ENCODE data around the gene ANKRD10.
A peak's percentile ranks its signal among the peaks of the same experiment; 100 is the strongest.

DNA sequence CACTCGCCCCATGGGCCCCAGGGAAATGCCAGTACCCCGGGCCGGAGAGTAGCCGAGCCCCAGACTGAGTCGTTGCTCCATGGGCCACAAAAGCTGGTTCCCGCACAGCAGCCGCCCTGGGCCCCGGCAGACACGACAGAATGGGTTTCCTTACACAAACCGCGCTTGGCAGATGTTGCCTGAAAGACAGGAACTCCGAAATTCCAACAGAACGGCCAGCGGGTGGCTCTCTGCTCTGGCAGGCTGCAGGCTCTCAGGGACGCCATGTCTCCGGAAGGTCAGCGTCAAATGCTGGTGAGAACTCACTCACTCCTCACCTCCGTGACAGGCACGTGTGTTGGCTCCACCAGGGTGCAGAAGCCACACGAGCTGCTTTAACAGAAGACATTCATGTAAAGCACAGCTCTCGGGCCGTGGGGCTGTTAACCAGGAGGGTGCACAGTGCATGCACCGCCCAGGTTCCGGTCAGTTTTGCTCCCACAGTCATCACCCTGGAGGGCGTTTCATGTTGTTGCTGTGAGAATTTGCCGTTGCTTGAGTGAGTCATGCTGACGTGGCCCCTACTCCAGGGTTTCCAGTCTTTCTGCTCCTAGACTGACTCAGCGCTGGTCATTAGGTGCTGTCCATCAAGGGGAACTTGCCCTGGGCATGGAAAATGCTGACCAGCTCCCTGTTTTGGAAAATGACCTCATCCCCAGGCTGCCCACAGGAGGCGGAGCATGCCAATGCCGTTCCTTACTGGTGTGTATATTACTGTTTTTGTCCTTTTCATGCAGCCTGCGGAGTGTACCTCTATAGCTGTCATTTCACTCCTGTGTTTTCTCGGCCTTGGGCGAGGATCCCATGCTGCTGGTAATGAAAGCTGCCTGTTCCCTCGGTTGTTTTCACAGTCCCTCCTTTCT is 44.8 kb downstream of the ANKRD10 start:
- no peak for TF ChIP-seq CHD1 (IDR thresholded peaks at IDR 0.05; ENCODE audit: low read depth, low read length)
- TF ChIP-seq, protein P1, sequence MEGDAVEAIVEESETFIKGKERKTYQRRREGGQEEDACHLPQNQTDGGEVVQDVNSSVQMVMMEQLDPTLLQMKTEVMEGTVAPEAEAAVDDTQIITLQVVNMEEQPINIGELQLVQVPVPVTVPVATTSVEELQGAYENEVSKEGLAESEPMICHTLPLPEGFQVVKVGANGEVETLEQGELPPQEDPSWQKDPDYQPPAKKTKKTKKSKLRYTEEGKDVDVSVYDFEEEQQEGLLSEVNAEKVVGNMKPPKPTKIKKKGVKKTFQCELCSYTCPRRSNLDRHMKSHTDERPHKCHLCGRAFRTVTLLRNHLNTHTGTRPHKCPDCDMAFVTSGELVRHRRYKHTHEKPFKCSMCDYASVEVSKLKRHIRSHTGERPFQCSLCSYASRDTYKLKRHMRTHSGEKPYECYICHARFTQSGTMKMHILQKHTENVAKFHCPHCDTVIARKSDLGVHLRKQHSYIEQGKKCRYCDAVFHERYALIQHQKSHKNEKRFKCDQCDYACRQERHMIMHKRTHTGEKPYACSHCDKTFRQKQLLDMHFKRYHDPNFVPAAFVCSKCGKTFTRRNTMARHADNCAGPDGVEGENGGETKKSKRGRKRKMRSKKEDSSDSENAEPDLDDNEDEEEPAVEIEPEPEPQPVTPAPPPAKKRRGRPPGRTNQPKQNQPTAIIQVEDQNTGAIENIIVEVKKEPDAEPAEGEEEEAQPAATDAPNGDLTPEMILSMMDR (IDR thresholded peaks at IDR 0.05; ENCODE audit: control extremely low read depth in 1 of 3, insufficient read depth in 1 of 3, low read depth in 1 of 3, low read length in 3 of 3) = peak in 1 of 3 experiments; percentile 26; a peak in 1 of 4 replicates
- TF ChIP-seq JUND (IDR thresholded peaks at IDR 0.05; ENCODE audit: low read length) = peak; percentile 27; the same call in 1 of the 2 replicates
- TF ChIP-seq, protein P2, sequence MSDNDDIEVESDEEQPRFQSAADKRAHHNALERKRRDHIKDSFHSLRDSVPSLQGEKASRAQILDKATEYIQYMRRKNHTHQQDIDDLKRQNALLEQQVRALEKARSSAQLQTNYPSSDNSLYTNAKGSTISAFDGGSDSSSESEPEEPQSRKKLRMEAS (IDR thresholded peaks at IDR 0.05) = peak; percentile 89
- no peak for TF ChIP-seq CHD2 (IDR thresholded peaks at IDR 0.05; ENCODE audit: low read length)
- no peak for TF ChIP-seq GTF2F1 (IDR thresholded peaks at IDR 0.05; ENCODE audit: borderline replicate concordance, low read depth, low read length)
- TF ChIP-seq BACH1 (IDR thresholded peaks at IDR 0.05; ENCODE audit: low read length) = no peak; the same call in 1 of the 2 replicates

Data from H1 (cell line).